Measurements from ENCODE around the gene CALML6.
A peak's percentile ranks its signal among the peaks of the same experiment; 100 is the strongest.
"Not testable (repeated sequence)": the region's sequence is repeated elsewhere in the genome, so short reads cannot be mapped to it uniquely, and the experiment has no call there.

Gene CALML6

GRCh38 chr1:1926886-1927660, 12.0 kb downstream of the CALML6 start:
- peak; percentile 6 for DNase-seq

- DNase-seq = no peak
Measured at GRCh38 chr1:1927751-1928150, 12.7 kb downstream of the CALML6 start.

GRCh38 chr1:1928231-1929101, 13.4 kb downstream of the CALML6 start:
- DNase-seq = no peak

- DNase-seq = no peak
Measured at GRCh38 chr1:1929102-1929638, 14.1 kb downstream of the CALML6 start.

- DNase-seq = no peak
Measured at GRCh38 chr1:1929639-1930545, 14.8 kb downstream of the CALML6 start.

GRCh38 chr1:1934848-1935247, 19.8 kb downstream of the CALML6 start:
- not testable (repeated sequence) for DNase-seq

GRCh38 chr1:1937061-1937460, 22.0 kb downstream of the CALML6 start:
- no peak for DNase-seq

GRCh38 chr1:1937549-1938275, 22.7 kb downstream of the CALML6 start:
- no peak for DNase-seq

- DNase-seq = no peak
Measured at GRCh38 chr1:1938276-1938573, 23.2 kb downstream of the CALML6 start.

GRCh38 chr1:1938613-1939295, 23.7 kb downstream of the CALML6 start:
- no peak for DNase-seq

GRCh38 chr1:1939296-1940122, 24.4 kb downstream of the CALML6 start:
- no peak for DNase-seq

GRCh38 chr1:1940123-1940425, 25.0 kb downstream of the CALML6 start:
- no peak for DNase-seq

- no peak for DNase-seq
Measured at GRCh38 chr1:1941211-1941841, 26.3 kb downstream of the CALML6 start.

- DNase-seq = no peak
Measured at GRCh38 chr1:1941868-1942752, 27.1 kb downstream of the CALML6 start.

- DNase-seq = no peak
Measured at GRCh38 chr1:1942753-1943656, 27.9 kb downstream of the CALML6 start.

GRCh38 chr1:1943834-1944570, 28.9 kb downstream of the CALML6 start:
- peak; percentile 65 for DNase-seq

- DNase-seq = no peak
Measured at GRCh38 chr1:1945782-1946393, 30.8 kb downstream of the CALML6 start.

Data from right hindlimb (tissue), 1 donor.